HL-60 (cell line): ENCODE data around the gene SLC5A2.

ENCODE experiments used
- DNase-seq, 2 experiments: peaks; one replicate each; pipeline ENCODE4 v3.0.0-alpha.2; 2010 to 2020; ENCODE audit warnings: low read depth in 1 of 2, low spot score in 1 of 2
- H3K27ac ChIP-seq: fragments of 250-450 bp; sonication (Bioruptor Pico); replicated peaks from 2 replicates; pipeline ENCODE4 v1.5.1; 2020; ENCODE audit warnings: mild to moderate bottlenecking, moderate library complexity
- H3K27me3 ChIP-seq: fragments of 250-450 bp; sonication (Bioruptor Pico); 2 replicates; pipeline ENCODE4 v1.5.1; 2021; ENCODE audit warnings: mild to moderate bottlenecking, moderate library complexity; ENCODE audit not compliant: insufficient read depth, poor library complexity, severe bottlenecking
- H3K4me3 ChIP-seq: replicated peaks from 2 replicates; pipeline ENCODE4 v1.5.1; 2011; ENCODE audit warnings: mild to moderate bottlenecking, control low read depth, low read length; ENCODE audit not compliant: insufficient read depth
- CTCF ChIP-seq: IDR thresholded peaks from one replicate; pipeline ENCODE4 v1.5.1; 2011; ENCODE audit warnings: low read length, control low read depth, inconsistent platforms; ENCODE audit not compliant: insufficient read depth
- GABPA ChIP-seq: IDR thresholded peaks from 2 replicates; pipeline ENCODE4 v1.6.1; 2012; ENCODE audit warnings: low read depth
- POLR2AphosphoS5 ChIP-seq: IDR thresholded peaks from 2 replicates; pipeline ENCODE4 v1.6.1; 2012; ENCODE audit warnings: low read depth
- REST ChIP-seq: IDR thresholded peaks from 2 replicates; pipeline ENCODE4 v1.6.1; 2012; ENCODE audit warnings: low read depth; ENCODE audit not compliant: insufficient replicate concordance
- SPI1 ChIP-seq: IDR thresholded peaks from 2 replicates; pipeline ENCODE4 v1.6.1; 2012; ENCODE audit warnings: low read depth, mild to moderate bottlenecking, borderline replicate concordance

SLC5A2 gene

GRCh38 chr16:31517800-31518402 is 35.0 kb downstream of the SLC5A2 start:
- Histone ChIP-seq H3K27ac (no peak overlapping the region), H3K27me3 (no peaks in the 10 kb centered on the region), H3K4me3 (no peak overlapping the region)
- no peak for TF ChIP-seq CTCF
- TF ChIP-seq GABPA = no peak
- no peak for TF ChIP-seq SPI1
- TF ChIP-seq REST = no peak
- no peak for TF ChIP-seq POLR2AphosphoS5
- DNase-seq = no peak

- Histone ChIP-seq H3K27me3 (no peaks in the 10 kb centered on the region), H3K27ac (no peak overlapping the region), H3K4me3 (no peak overlapping the region)
- no peak for TF ChIP-seq POLR2AphosphoS5
- TF ChIP-seq REST = no peak
- TF ChIP-seq GABPA = no peak
- no peak for TF ChIP-seq CTCF
- TF ChIP-seq SPI1 = no peak
- DNase-seq = no peak
Observed at GRCh38 chr16:31519759-31520431, 37.0 kb downstream of the SLC5A2 start.

GRCh38 chr16:31521368-31521767 is 38.4 kb downstream of the SLC5A2 start:
- no peak for DNase-seq
- Histone ChIP-seq H3K4me3 (no peak overlapping the region), H3K27ac (no peak overlapping the region), H3K27me3 (no peaks in the 10 kb centered on the region)
- TF ChIP-seq SPI1 = no peak
- no peak for TF ChIP-seq POLR2AphosphoS5
- TF ChIP-seq GABPA = no peak
- no peak for TF ChIP-seq REST
- TF ChIP-seq CTCF = no peak
